Naive B cell (primary cell): ENCODE measurements around the gene CTF1. TPM values are rescaled to one million over a fixed set of nuclear protein-coding genes. Genes with fewer than 3 reads are reported as not detected.
A peak's percentile ranks its signal among the peaks of the same experiment; 100 is the strongest.
"Not testable (repeated sequence)": the region's sequence is repeated elsewhere in the genome, so short reads cannot be mapped to it uniquely, and the experiment has no call there.

Source experiments
- ATAC-seq, 2 donors: fragments of 150-1000 bp; cut with Tn5 transposase; 2 replicates each; pipeline ENCODE4 v1.10.0; 2021; ENCODE audit warnings: low read depth in 2 of 2, mild to moderate bottlenecking in 2 of 2, moderate library complexity in 2 of 2
- DNase-seq: peaks from one replicate; pipeline ENCODE4 v3.0.0; 2022
- H3K27ac Mint-ChIP-seq, 6 donors: one replicate each; pipeline ENCODE4 v1.8.0; 2020 to 2022; ENCODE audit warnings: mild to moderate bottlenecking in 6 of 6, mixed read lengths in 6 of 6, moderate library complexity in 5 of 6, inconsistent platforms in 2 of 6
- H3K27me3 Mint-ChIP-seq, 3 donors: one replicate each; pipeline ENCODE4 v1.8.0; 2021 to 2022; ENCODE audit warnings: mixed read lengths in 3 of 3, mild to moderate bottlenecking in 1 of 3
- H3K36me3 Mint-ChIP-seq, 2 donors: one replicate each; pipeline ENCODE4 v1.8.0; 2020 to 2022; ENCODE audit warnings: mixed read lengths in 2 of 2, inconsistent platforms in 1 of 2, mild to moderate bottlenecking in 1 of 2
- H3K4me1 Mint-ChIP-seq, 3 donors: one replicate each; pipeline ENCODE4 v1.8.0; 2020 to 2022; ENCODE audit warnings: mixed read lengths in 3 of 3, inconsistent platforms in 1 of 3, mild to moderate bottlenecking in 1 of 3, moderate library complexity in 1 of 3
- H3K4me3 Mint-ChIP-seq, 8 donors: one replicate each; pipeline ENCODE4 v1.8.0; 2020 to 2022; ENCODE audit warnings: mild to moderate bottlenecking in 8 of 8, mixed read lengths in 8 of 8, moderate library complexity in 8 of 8, inconsistent platforms in 2 of 8
- H3K9me3 Mint-ChIP-seq, 7 donors: one replicate each; pipeline ENCODE4 v1.8.0; 2020 to 2022; ENCODE audit warnings: mixed read lengths in 7 of 7, mild to moderate bottlenecking in 5 of 7, inconsistent platforms in 2 of 7, moderate library complexity in 1 of 7
- polyA plus RNA-seq, 6 donors: library from polyadenylated mRNA; unstranded; fragments of 300-500 nt; fragmentation: Illumina TruSeq; gene quantifications; one replicate each; pipeline ENCODE4 v1.2.3, GENCODE V29; 2021; ENCODE audit warnings: low read depth in 6 of 6

The CTF1 gene
- polyA plus RNA-seq, 6 donors from 2014 or later = 0.40 to 0.67 (median 0.47) TPM; not detected in 3

GRCh38 chr16:30874821-30875717 lies 21.3 kb upstream of the CTF1 start:
- Mint-ChIP-seq H3K27ac (peak overlapping the region; percentile 93 to 97 (median 96)), H3K27me3 (no peaks in the 10 kb centered on the region), H3K36me3 (peaks cover 6% of the 10 kb centered on the region in 2 donors), H3K4me1 (peaks cover 18 to 42% (median 28%) of the 10 kb centered on the region in 3 donors), H3K4me3 (peak overlapping the region; percentile 76 to 97 (median 94)), H3K9me3 (no peaks in the 10 kb centered on the region)
- ATAC-seq (peak; percentile 91 to 94), DNase-seq (peak; percentile 89)

DNA sequence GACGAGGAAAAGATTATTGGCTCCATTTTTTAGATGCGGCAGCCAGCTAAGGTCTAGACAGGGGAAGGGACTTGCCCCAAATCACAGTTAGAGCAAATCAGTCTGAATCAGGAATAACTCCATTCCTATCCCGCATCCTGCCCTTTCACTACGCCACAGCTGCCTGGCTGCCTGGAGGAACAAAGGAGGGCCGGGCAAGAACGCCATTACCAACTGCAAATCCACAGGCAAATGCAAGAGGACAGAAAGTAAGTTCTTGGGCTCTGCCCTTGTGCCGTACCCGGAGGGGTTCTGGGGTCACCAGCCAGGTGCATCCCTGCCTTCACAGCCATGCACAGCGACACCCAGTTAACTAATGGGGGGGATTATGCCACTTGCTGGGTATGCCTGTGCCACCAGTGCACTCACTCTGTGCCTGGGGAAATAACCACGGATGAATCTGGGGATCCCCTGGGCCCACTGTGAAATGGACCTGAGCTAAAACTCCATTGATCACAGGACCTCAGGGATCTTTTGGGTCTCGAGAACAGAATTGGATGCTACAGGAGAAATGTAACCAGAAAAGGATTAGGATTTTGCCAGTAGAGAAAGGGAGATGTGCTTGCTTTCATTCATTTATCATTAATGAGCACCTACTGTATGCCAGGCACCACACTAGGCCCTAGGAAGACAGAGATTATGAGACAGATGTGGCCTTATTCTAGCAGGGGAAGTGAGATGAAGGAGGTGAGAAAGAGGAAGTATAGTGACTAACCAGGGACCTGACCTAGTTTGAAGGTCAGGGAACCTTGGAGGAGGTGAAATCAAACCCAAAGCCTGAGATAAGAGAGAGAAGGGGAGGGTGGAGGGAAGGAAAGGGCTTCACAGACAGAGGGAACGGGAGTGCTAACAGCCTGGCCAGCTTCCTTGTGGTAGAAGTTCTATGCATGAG lies 20.3 kb upstream of the CTF1 start:
- Mint-ChIP-seq H3K4me3 (peak overlapping the region; percentile 76 to 97 (median 94)), H3K27ac (peak overlapping the region; percentile 93 to 97 (median 96)), H3K27me3 (no peaks in the 10 kb centered on the region), H3K4me1 (peaks cover 18 to 42% (median 28%) of the 10 kb centered on the region in 3 donors), H3K36me3 (peaks cover 6% of the 10 kb centered on the region in 2 donors), H3K9me3 (no peaks in the 10 kb centered on the region)
- DNase-seq (peak; percentile 36), ATAC-seq (peak; percentile 40 to 43)

- DNase-seq (no peak), ATAC-seq (no peak)
- Mint-ChIP-seq H3K36me3 (peaks cover 6% of the 10 kb centered on the region in 2 donors), H3K9me3 (no peaks in the 10 kb centered on the region), H3K27ac (peak overlapping the region in 5 of 6 donors; percentile 93 to 97 (median 96)), H3K4me1 (peaks cover 18 to 45% (median 35%) of the 10 kb centered on the region in 3 donors), H3K27me3 (no peaks in the 10 kb centered on the region), H3K4me3 (peak overlapping the region; percentile 76 to 97 (median 94))
Observed at GRCh38 chr16:30876867-30877266, 19.5 kb upstream of the CTF1 start.

GRCh38 chr16:30882429-30883310 lies 13.7 kb upstream of the CTF1 start:
- Mint-ChIP-seq H3K36me3 (peaks cover 0 to 7% of the 10 kb centered on the region in 2 donors), H3K27ac (peak overlapping the region in 5 of 6 donors; percentile 30 to 86 (median 51)), H3K9me3 (no peaks in the 10 kb centered on the region)

DNA sequence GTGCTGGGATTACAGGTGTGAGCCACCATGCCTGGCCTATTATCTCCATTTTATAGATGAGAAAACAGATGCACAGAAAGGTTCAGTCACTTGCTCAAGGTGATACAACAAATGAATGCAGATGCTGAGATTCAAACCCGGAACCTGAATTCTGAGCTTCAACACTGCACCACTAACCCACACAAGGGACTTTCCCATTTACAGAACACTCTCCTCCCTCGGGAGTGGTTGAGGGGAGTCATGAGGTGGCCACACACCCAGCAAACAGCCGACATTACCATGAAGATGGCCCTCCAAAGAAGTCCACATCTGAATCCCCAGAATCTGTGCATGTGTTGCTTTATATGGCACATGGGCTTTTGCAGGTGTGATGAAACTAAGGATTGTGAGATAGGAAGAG lies 11.7 kb upstream of the CTF1 start:
- ATAC-seq (peak; percentile 75 to 84), DNase-seq (no peak)
- H3K4me1 Mint-ChIP-seq = peaks cover 24 to 42% (median 29%) of the 10 kb centered on the region in 3 donors
- peak overlapping the region in 3 of 6 donors; percentile 3 to 84 (median 58) for H3K27ac Mint-ChIP-seq
- peaks cover 0 to 2% (median 0%) of the 10 kb centered on the region in 7 donors for H3K9me3 Mint-ChIP-seq
- H3K27me3 Mint-ChIP-seq = no peaks in the 10 kb centered on the region
- peaks cover 0 to 11% of the 10 kb centered on the region in 2 donors for H3K36me3 Mint-ChIP-seq
- H3K4me3 Mint-ChIP-seq = peak overlapping the region in 5 of 8 donors; percentile 1 to 50 (median 30)

More at GRCh38 chr16:30882429-30883310, 13.7 kb upstream of the CTF1 start:
- peak overlapping the region in 2 of 8 donors; percentile 59 to 74 for H3K4me3 Mint-ChIP-seq
- H3K27me3 Mint-ChIP-seq = no peaks in the 10 kb centered on the region
- DNase-seq (no peak), ATAC-seq (no peak)
- peaks cover 20 to 42% (median 24%) of the 10 kb centered on the region in 3 donors for H3K4me1 Mint-ChIP-seq

DNA sequence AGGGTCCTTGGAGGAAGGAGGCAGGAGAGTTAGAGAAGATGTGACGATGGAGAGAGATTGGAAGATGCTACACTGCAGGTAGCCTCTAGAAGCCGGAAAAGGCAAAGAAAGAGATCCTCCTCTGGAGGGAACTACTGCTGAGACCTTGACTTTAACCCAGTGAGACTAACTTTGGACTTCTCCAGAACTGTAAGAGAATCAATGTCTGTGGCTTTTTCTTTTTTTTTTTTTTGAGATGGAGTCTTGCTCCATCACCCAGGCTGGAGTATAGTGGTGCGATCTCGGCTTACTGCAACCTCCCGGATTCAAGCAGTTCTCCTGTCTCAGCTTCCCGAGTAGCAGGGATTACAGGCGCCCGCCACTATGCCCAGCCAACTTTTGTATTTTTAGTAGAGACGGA lies 11.2 kb upstream of the CTF1 start:
- Mint-ChIP-seq H3K4me1 (peaks cover 24 to 41% (median 29%) of the 10 kb centered on the region in 3 donors), H3K27me3 (no peaks in the 10 kb centered on the region), H3K27ac (peak overlapping the region in 2 of 6 donors; percentile 3 to 84), H3K4me3 (peak overlapping the region in 3 of 8 donors; percentile 3 to 50 (median 12)), H3K36me3 (peaks cover 0 to 15% of the 10 kb centered on the region in 2 donors), H3K9me3 (peaks cover 0 to 2% (median 0%) of the 10 kb centered on the region in 7 donors)
- DNase-seq (no peak), ATAC-seq (no peak)

- peaks cover 0 to 2% (median 0%) of the 10 kb centered on the region in 7 donors for H3K9me3 Mint-ChIP-seq
- DNase-seq = no peak
- H3K36me3 Mint-ChIP-seq = peaks cover 0 to 15% of the 10 kb centered on the region in 2 donors
- peak overlapping the region in 2 of 6 donors; percentile 34 to 85 for H3K27ac Mint-ChIP-seq
- ATAC-seq = no peak
- peaks cover 24 to 41% (median 29%) of the 10 kb centered on the region in 3 donors for H3K4me1 Mint-ChIP-seq
- H3K4me3 Mint-ChIP-seq = no peak overlapping the region
- H3K27me3 Mint-ChIP-seq = no peaks in the 10 kb centered on the region
Observed at GRCh38 chr16:30886145-30886544, 10.3 kb upstream of the CTF1 start.

DNA sequence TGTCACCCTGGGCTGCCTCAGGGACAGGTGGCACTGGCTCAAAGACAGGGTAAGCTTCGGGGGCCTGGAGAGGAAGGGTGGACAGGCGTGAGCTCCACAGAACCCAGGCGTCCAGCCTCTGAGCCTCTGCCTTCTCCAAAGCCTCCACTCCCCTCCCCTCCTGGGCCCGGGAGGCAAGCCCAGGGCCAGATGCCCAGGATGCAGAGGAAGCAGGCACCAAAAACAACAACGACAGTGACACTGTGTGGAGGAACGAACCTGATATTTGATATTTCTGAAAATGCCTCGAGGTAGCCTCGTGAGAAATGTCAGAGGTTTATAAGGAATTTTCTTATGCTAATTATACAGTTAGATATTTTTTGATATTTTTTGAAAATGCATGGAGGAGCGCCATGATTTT lies 8.5 kb upstream of the CTF1 start:
- Mint-ChIP-seq H3K27ac (no peak overlapping the region), H3K36me3 (peaks cover 0 to 15% of the 10 kb centered on the region in 2 donors)
- ATAC-seq = no peak

DNA sequence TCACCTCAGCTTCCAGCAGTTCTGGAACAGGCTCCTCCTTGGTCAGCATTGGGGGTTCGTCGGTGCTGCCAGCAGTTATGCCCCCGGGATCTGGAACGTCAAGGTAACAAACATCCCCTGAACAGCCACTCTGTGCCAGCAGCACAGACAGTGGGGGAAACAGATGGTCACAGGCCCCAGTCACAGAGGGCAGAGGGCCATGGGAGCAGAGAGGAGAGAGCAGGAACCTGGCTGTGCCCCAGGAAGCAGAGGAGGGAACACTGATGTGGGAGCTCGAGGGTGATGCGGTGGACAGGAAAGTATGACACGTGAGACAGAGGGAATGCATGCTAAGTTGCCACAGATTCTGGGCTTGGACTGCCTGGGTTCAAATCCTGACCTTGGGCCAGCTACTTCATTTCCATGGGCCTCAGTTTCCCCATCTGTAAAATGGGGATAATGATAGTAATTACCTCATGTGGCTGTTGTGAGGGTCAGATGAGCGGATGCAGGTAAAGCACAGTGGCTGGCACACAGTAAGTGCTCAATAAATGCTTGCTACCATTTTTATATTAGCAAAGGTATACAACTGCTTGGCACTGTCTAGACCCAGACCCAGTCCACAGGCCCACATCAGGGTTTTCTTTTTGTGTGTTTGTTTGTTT lies 7.4 kb upstream of the CTF1 start:
- H3K27ac Mint-ChIP-seq = peak overlapping the region in 2 of 6 donors; percentile 86 to 91
- peaks cover 0 to 15% of the 10 kb centered on the region in 2 donors for H3K36me3 Mint-ChIP-seq
- ATAC-seq (no peak), DNase-seq (no peak)
- no peak overlapping the region for H3K4me3 Mint-ChIP-seq
- peaks cover 24 to 42% (median 30%) of the 10 kb centered on the region in 3 donors for H3K4me1 Mint-ChIP-seq
- peaks cover 0 to 2% (median 0%) of the 10 kb centered on the region in 7 donors for H3K9me3 Mint-ChIP-seq
- H3K27me3 Mint-ChIP-seq = no peaks in the 10 kb centered on the region

More for the DNA sequence above, 8.5 kb upstream of the CTF1 start:
- H3K4me3 Mint-ChIP-seq = no peak overlapping the region
- H3K9me3 Mint-ChIP-seq = peaks cover 0 to 2% (median 0%) of the 10 kb centered on the region in 7 donors
- H3K4me1 Mint-ChIP-seq = peaks cover 21 to 39% (median 25%) of the 10 kb centered on the region in 3 donors
- DNase-seq = no peak
- no peaks in the 10 kb centered on the region for H3K27me3 Mint-ChIP-seq

DNA sequence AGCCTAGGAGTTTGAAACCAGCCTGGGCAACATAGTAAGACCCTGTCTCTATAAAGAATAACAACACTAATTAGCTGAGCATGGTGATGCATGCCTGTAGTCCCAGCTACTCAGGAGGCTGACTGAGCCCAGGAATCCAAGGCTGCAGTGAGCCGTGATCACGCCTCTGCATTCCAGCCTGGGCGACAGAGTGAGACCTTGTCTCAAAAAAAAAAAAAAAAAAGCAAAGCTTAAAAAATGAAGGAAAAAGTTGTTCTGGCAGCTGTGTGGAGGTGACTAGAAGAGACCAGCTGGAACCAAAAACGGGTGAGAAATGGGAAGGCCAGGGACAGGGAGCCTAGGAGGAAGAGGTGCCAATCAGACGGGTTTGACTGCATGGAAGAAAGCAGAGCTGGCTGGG lies 6.7 kb upstream of the CTF1 start:
- Mint-ChIP-seq H3K4me3 (no peak overlapping the region), H3K27me3 (no peaks in the 10 kb centered on the region), H3K36me3 (peaks cover 0 to 14% of the 10 kb centered on the region in 2 donors), H3K9me3 (peaks cover 0 to 2% (median 0%) of the 10 kb centered on the region in 7 donors), H3K27ac (peak overlapping the region in 1 of 6 donors; percentile 29), H3K4me1 (peaks cover 29 to 39% (median 32%) of the 10 kb centered on the region in 3 donors)
- ATAC-seq (no peak), DNase-seq (no peak)

DNA sequence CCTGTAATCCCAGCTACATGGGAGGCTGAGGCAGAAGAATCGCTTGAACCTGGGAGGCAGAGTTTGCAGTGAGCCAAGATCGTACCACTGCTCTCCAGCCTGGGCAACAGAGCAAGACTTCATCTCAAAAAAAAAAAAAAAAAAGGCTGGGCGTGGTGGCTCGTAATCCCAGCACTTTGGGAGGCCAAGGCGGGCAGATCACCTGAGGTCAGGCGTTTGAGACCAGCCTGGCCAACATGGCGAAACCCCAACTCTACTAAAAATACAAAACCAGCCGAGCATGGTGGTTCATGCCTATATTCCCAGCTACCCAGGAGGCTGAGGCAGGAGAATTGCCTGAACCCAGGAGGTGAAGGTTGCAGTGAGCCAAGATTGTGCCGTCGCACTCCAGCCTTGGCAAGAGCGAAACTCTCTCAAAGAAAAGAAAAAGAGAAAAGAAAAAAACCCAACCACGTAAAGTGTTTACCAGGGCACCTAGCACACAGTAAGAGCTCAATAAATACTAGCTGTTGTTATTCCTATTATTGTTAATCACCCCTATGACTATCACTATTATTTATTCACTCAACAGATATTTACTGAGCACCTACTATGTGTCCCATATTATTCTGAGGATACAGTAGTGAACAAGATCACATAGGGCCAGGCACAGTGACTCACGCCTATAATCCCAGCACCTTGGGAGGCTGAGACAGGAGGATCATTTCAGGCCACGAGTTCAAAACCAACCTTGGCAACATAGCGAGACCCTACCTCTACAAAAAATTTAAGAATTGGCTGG lies 5.2 kb upstream of the CTF1 start:
- Mint-ChIP-seq H3K27ac (peak overlapping the region in 2 of 6 donors; percentile 8 to 15), H3K4me1 (peaks cover 36 to 40% (median 39%) of the 10 kb centered on the region in 3 donors), H3K4me3 (peak overlapping the region in 4 of 8 donors; percentile 18 to 87 (median 64))
- not testable (repeated sequence) for DNase-seq, ATAC-seq, H3K36me3 Mint-ChIP-seq, H3K27me3 Mint-ChIP-seq, H3K9me3 Mint-ChIP-seq
